ENCODE measurements around the gene PPIG.
"Not testable (repeated sequence)": the region's sequence is repeated elsewhere in the genome, so short reads cannot be mapped to it uniquely, and the experiment has no call there.

PPIG gene

DNA sequence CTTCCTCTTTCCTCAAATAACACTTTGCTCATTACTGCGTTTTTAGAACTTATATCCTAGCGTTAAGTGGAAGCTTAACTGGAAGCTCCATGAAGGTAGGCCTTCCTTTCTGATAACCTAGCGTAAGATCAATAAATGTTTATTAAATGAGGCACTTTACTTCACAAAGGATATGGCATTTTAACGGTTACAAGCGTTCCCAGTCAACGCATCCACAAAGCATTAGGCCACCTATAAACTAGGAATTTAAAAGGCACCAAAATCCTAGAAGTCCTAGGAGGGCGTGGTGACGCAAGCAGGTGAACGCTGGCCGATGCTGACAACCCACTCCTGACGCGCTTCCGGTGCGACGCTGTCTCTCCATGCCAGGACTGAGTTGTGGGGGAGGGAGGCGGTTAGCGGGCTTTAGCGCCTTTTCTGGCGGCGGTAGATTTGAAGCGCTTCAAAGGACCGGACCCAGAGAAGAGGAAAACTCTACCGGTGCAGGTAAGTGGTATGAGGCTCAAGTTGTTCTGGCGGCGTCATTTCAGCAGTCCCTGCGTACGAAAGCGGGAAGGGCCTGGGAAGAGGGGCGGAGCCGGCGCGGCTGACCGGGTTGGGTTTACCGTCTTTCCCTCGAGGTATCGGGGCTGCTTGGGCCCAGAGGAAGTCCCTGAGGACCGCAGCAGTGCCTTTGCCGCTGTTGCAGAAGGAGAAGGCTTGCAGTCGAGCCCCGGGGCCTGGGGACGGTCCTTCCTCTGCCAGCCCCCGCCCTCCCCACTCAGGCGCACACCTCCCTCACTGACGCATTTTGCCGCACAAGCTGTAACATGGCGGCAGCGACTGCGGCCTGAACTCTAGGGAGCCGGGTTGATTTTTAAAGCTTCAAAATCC, at the start of gene PPIG:
Gene PPIG, plus strand, starts transcription at position 347 of the 873 bp plus-strand sequence. CDS start 19,691 bp downstream, outside the sequence.
- DNase-seq (ENCODE audit: low spot score): peak; percentile 90

DNA sequence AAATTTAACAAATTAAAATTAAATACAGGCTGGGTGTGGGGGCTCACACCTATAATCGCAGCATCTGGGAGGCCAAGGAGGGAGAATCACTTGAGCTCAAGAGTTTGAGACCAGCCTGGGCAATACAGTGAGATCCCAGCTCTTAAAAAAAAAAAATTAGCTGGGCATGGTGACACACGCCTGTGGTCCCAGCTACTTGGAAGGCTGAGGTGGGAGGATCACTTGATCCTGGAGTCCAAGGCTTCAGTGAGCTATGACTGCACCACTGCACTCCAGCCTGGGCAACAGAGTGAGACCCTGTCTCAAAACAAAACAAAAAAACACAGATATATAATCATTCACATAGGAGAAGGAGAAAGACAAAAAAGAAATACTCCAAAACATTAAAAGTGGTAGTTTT, 44.7 kb upstream of the PPIG start:
- not testable (repeated sequence) for DNase-seq (ENCODE audit: low spot score)

DNA sequence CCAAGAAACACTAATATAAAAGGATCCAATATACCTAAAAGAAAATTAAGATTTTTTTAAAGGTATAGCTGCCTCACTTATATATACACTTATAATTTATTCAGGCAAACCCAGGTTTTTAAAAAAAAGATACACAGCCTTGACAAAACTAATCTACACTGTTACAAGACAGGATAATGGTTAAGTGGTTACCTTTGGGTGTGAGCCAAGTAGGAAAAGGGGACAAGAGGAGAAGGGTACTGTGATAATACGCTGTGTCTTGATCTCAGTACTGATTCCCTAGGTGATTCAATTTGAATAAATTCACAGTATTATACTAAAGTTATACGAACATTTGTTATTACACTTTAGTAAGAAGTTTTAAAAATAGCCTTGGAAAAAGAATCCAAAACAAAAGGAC, 44.0 kb upstream of the PPIG start:
- DNase-seq (ENCODE audit: low spot score): no peak

DNA sequence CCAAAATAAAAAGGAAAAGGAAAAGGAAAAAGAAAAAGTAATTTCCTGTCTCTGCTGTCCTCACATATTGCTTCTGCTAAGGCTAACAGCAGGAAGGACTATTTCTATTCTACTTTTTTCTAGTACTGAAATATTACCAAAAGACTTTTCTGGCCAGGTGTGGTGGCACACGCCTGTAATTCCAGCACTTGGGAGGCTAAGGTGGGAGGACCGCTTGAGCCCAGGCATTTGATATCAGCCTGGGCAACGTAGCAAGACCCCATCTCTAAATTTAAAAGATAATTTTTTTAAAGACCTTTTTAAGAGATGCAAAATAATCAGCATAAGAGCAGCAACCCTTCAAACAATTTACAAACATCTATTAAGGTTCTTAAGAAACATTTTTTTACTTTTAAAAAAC, 41.7 kb upstream of the PPIG start:
- DNase-seq (ENCODE audit: low spot score): no peak

DNA sequence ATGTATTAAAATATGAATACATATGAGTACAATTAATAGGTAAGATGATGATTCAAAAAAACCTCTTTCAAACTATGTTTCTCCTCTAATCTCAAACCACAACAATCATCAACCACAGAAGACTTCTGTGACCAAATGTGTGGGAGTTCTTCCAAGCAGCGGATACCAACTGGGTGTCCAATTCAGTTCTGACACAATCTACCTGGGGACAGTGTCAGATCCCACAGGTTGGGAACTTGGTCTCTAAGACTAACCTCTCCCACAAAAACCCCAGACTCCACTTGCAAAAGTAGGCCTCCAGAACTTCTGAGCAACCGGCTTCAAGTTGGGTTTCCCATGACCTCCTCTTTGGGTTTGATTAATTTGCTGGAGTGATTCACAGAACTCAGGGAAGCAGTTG, 37.4 kb upstream of the PPIG start:
- DNase-seq (ENCODE audit: low spot score): no peak

DNA sequence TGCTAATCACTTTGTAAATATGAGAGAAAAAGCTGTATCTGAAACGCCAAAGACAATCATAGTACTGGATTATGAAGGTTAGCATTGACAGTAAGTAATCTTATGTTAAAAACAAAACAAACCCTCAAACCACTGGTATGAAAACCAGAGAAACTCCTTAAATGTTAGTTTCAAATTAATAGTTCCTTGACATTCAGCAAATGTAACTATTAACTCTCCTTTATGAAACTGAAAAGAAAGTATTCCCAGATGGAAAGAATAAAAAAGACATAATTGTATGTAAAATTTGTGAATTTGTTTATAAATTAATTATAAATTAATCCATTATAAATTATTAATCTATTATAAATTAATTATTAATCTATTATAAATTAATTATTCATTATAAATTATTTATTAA, 22.8 kb upstream of the PPIG start:
- DNase-seq (ENCODE audit: low spot score): no peak

DNA sequence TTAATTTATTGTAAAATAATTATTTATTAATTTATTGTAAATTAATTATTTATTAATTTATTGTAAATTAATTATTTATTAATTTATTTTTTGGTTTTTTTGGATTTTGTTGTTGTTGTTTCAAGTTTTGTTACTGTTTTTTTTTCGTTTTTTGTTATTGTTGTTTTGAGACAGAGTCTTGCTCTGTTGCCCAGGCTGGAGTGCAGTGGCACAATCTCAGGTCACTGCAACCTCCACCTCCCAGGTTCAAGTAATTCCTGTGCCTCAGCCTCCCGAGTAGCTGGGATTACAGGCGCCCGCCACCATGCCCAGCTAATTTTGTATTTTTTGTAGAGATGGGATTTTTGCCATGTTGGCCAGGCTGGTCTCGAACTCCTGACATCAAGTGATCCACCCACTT, 22.1 kb upstream of the PPIG start:
- not testable (repeated sequence) for DNase-seq (ENCODE audit: low spot score)

DNA sequence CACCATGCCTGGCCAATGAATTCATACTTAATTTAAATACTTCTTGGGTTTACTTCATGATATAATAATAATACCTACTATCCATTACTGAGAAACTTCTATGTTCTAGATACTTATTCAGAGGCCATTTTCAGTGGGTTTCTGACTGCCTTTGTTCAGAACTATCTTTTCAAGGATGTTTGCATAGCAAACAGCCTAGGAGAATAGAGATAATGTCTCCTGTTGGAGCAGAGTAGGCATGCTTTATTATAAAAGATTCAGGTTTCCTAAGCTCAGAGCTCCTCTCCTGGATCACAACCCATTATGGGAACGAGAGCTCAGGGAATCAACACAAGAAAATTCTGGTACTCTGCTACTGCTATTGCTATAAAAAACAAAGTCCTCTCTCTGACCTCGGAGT, 21.6 kb upstream of the PPIG start:
- no peak for DNase-seq (ENCODE audit: low spot score)

DNA sequence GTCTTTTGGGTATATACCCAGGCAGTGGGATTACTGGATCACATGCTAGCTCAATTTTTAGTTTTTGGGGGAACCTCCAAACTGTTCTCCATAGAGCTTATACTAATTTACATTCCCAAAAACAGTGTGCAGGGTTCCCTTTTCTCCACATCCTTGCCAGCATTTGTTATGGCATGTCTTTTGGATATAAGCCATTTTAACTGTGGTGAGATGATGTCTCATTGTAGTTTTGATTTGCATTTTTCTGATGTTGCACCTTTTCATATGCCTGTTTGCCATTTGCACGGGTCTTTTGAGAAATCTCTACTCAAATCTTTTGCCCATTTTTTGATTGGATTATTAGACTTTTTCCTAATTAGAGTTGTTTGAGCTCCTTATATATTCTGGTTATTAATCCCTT, 18.5 kb upstream of the PPIG start:
- no peak for DNase-seq (ENCODE audit: low spot score)

DNA sequence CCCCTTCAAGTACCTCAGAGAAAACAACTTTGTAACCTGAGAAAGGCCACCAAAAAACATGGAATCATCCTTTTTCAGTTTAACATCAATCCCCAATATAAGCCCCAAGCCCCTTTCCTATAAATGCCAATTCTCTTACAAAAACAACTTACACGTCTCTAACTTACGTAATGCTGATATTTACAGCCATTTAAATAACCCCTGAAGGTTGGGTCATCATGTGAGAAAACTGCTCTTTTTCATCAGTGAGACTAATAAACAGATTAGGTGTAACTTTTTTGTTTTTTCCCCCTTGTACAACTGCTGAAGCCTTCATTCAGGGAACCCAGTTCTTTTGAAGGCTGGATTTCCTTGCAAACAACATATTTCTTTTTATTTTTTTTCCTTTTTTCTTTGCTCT, 14.2 kb upstream of the PPIG start:
- DNase-seq (ENCODE audit: low spot score): no peak

DNA sequence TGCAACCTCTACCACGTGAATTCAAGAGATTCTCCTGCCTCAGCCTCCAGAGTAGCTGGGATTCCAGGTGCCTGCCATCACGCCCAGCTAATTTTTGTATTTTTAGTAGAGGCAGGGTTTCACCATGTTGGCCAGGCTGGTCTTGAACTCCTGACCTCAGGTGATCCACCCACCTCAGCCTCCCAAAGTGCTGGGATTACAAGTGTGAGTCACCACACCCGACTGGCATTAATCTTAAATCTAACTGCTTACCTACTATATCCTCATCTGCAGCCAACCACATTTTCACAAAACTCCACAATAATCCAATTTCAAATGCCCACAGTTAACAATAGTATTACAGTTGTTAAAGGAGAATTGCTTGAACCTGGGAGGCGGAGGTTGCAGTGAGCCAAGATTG, 13.4 kb upstream of the PPIG start:
- DNase-seq (ENCODE audit: low spot score): not testable (repeated sequence)

DNA sequence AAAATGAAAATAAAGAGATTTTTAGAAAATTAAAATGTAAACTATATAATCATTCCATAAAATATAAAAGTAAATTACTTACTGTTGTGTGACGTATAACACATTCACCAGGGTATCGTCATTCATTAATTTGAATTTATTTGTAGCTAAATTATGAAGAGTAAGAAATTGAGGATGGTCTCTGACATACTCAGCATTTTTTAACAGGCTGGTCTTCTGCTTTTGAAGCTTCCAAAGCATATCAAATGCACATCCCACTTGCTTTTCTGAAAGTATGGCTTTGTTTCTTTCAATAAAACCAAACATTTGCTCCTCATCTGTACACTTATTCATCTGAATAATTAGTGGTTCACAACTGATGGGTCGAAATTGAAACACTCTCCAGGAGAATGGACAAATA, 12.6 kb upstream of the PPIG start:
- no peak for DNase-seq (ENCODE audit: low spot score)

DNA sequence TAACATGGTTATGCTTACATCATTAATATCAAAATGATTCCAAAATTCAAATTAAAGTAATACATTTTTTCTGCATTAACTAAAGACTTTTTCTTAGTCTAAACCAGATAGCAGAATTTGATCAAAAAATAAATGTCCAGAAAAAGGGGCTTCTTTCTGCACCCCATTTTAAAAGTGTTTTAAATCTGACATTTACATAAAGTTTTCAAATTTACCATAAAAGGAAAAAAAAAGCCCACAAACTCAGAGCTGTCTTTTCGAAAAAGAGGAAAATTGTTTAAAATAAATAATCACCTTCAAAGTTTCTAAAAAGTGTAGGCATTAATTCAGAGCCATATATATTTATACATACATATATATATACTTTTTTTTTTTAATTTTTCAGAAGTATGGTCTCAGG, 12.0 kb upstream of the PPIG start:
- DNase-seq (ENCODE audit: low spot score): no peak

DNA sequence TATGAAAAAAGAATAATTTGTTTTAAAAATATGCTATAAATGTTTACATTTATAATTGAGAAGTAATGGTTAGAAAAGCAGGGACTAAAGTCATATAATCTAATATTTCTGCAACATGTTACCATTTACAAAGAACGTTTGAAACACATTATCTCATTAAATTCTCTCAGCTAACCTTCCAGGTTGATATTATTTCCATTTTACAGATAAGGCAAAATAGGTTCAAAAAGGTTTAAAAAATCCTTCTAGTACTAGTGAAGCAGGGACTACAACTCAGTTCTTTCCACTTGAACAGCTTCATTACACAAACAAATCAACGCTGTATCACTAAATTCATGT, 11.4 kb upstream of the PPIG start:
- DNase-seq (ENCODE audit: low spot score): no peak

DNA sequence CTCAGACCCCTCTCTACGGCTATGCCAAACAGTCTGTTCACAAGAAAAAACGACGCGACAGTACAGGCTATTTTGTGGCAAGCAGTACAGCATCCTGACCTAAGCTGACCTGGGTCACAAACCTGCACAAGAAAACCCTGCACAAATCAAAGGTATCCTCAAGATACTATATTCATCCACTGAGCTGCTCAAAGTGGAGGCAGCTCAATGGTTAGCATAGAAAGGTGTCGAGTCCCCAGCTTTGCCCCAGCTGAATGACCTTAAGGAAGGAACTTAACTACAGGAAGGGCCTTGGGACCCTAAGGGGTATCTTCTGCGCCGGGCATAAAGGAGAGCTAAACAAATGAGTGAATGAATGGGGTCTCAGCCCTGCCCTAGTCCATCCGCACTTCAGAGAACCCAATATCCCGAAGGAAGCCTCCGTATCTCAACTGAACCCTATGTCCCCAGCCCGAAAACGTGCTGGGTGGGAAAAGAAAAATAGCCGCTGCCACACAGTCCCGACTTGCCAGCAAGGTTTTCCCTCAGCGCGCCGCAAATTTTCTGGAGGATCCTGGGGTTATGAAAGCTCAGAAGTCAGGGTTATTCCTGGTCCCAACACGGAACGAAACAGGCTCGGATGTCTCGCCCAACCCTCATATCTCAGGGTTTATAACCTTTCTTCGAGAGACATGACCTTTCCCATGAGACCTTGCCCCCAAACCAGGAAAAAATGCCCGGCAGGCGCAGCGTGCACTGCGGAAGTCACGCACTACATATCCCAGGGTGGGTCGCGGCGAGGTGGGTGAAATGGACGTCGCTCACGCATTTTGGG, 10.8 kb upstream of the PPIG start, which contains the start of gene FASTKD1:
Gene FASTKD1, minus strand, starts transcription at position 706 of the 814 bp plus-strand sequence. CDS start 1,836 bp downstream, outside the sequence.
- peak; percentile 87 for DNase-seq (ENCODE audit: low spot score)

DNA sequence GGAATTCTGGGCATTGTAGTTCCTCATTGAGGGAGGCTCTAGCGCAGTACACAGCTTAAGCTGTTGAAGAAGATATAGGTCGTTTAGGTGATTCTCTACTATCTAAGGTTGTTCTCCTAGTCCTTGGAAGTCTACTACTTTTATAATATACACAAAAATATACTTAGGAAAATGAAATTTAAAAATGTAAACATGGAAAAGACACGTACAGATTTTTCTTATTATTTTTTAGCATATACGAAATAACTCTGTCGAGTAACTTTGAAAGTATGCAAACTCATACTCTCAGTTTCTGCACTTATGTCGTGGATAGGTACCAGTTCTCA, 10.2 kb upstream of the PPIG start:
- no peak for DNase-seq (ENCODE audit: low spot score)

DNA sequence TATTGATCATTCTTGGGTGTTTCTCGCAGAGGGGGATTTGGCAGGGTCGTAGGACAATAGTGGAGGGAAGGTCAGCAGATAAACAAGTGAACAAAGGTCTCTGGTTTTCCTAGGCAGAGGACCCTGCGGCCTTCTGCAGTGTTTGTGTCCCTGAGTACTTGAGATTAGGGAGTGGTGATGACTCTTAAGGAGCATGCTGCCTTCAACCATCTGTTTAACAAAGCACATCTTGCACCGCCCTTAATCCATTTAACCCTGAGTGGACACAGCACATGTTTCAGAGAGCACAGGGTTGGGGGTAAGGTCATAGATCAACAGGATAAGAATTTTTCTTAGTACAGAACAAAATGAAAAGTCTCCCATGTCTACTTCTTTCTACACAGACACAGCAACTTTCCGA, 9.6 kb upstream of the PPIG start:
- DNase-seq (ENCODE audit: low spot score): not testable (repeated sequence)

DNA sequence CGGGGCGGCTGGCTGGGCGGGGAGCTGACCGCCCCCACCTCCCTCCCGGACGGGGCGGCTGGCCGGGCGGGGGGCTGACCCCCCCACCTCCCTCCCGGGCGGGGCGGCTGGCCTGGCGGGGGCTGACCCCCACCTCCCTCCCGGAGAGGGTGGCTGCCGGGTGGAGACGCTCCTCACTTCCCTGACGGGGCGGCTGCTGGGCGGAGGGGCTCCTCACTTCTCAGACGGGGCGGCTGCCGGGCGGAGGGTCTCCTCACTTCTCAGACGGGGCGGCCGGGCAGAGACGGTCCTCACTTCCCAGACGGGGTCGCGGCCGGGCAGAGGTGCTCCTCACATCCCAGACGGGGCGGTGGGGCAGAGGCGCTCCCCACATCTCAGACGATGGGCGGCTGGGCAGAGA, 8.9 kb upstream of the PPIG start:
- DNase-seq (ENCODE audit: low spot score): not testable (repeated sequence)

DNA sequence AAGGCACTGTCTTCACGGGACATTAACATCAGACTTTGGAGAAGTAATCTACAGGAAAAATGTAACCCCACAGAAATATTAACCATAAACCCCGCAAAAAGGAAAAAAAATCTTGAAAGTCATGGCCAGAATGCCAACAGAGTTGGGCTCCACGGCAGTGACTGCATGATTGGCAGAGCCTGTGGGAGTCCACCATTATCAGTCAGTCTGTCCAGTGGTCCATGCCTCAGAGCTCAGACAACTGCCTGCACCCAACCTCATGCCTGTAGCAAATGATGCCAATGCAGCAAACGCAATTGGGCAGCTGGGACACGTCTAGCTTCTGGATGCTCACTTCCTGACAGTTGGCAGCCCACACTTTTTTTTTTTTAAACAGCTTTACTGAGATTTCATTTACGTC, 5.1 kb upstream of the PPIG start:
- DNase-seq (ENCODE audit: low spot score): no peak

DNA sequence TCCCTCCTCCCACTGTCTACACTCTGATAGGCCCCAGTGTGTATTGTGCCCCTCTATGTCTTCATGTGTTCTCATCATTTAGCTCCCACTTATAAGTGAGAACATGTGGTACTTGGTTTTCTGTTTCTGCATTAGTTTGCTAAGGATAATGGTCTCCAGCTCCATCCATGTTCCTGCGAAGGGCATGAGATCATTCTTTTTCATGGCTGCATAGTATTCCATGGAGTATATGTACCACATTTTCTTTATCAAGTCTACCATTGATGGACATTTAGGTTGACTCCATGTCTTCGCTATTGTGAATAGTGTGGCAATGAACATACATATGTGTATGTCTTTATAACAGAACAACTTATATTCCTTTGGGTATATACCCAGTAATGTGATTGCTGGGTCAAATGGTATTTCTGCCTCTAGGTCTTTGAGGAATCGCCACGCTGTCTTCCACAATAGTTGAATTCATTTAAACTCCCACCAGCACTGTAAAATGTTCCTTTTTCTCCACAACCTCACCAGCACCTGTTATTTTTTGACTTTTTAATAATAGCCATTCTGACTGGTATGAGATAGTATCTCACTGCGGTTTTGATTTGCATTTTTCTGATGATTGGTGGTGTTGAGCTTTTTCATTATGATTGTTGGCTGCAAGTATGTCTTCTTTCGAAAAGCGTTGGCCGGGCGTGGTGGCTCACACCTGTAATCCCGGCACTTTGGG, 1.4 kb upstream of the PPIG start:
- not testable (repeated sequence) for DNase-seq (ENCODE audit: low spot score)

DNA sequence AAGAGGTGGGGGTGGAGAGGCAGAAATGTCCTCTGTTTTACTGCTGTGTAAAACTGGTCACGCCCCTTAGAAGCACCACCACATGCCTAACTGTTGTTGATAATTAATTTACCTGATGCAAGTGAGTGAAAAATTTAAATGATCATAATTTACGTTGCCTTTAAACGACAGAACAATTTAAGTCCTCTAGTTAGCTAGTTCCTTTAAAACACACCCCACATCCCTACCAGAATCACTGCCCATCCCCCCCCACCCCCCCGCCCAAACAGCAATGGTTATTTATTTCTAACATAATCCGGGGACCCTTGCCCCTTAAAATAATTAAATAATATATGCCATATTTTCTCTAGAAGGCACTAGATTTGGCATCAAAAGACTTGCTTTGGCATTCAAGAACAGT, 633 bp upstream of the PPIG start:
- DNase-seq (ENCODE audit: low spot score): no peak

DNA sequence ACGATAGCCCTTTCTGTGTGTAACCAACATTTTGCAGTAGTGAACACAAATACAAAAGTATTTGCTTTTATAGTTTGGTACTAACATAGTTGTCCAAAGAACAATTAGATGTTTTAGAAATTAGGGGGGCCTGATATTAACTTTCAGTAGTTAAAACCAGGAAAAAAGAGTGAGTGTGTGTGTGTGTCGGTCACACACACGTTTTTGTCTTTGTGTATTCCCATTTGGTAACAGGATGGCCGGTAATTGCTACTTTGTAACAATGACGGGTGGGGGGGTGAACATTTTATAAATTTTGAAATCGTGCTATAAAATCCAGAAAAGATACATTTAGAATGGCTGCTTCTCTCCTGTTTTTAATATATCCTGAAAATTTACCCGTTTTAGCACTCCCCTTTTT, 1.5 kb downstream of the PPIG start:
- DNase-seq (ENCODE audit: low spot score): no peak

DNA sequence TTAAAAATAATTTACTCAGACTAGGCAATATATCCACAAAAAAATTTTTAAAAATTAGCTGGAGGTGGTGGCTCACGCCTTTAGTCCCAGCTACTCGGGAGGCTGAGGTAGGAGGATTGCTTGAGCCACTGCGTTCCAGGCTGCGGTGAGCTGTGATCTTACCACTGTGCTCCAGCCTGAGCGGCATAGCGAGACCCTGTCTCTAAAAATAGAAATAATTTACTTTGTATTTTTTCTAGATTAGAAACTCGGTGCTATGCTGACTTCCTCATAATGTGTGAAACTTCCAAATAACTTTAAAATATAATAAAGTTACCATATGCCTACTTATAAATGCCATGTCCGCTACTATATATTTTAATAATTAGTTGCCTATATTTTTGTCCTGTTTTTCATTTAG, 6.7 kb downstream of the PPIG start:
- DNase-seq (ENCODE audit: low spot score): no peak
